Measurements from ENCODE around the gene MDH1.

Gene MDH1

DNA sequence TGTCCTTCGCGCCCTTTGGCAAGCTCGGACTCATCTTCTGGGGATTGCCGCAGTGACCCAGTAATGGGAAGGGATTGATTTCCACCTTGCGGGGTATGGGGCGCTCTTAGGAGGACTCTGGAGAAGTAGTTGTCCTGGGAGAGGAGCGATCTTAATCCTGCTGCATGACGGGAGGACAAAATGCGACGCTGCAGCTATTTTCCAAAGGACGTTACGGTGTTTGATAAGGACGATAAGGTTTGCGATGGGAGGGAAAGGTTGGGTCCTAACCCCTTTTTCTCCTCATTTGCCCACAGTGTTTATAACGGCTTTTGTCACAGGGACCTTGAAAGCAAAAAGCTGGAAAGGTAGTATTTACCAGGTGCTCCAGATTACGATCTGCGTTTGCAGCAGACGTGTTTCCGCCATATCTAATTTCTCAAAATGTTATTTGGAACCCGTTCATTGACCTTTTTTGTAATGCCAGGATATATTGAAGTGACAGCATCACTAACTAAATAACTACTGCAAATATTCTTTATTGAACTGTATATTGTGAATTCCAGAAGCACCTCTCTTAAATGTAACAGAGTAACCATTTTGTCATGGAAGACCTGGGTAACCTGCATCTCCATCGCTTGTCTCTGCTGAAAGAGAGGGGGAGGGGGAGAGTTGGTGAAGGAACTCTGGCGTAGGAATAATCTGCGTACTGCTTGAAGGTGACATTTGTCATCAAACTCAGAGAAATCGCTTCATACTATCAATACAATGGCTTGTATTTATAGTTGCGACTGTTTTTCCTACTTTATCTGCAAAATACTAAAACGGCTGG is 590 bp downstream of the MDH1 start:
- TF ChIP-seq, protein P1, sequence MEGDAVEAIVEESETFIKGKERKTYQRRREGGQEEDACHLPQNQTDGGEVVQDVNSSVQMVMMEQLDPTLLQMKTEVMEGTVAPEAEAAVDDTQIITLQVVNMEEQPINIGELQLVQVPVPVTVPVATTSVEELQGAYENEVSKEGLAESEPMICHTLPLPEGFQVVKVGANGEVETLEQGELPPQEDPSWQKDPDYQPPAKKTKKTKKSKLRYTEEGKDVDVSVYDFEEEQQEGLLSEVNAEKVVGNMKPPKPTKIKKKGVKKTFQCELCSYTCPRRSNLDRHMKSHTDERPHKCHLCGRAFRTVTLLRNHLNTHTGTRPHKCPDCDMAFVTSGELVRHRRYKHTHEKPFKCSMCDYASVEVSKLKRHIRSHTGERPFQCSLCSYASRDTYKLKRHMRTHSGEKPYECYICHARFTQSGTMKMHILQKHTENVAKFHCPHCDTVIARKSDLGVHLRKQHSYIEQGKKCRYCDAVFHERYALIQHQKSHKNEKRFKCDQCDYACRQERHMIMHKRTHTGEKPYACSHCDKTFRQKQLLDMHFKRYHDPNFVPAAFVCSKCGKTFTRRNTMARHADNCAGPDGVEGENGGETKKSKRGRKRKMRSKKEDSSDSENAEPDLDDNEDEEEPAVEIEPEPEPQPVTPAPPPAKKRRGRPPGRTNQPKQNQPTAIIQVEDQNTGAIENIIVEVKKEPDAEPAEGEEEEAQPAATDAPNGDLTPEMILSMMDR (conservative IDR thresholded peaks at IDR 0.05; ENCODE audit: control insufficient read depth, insufficient read depth, low read depth, low read length): no peak
- DNase-seq (ENCODE audit: low read depth): no peak

DNA sequence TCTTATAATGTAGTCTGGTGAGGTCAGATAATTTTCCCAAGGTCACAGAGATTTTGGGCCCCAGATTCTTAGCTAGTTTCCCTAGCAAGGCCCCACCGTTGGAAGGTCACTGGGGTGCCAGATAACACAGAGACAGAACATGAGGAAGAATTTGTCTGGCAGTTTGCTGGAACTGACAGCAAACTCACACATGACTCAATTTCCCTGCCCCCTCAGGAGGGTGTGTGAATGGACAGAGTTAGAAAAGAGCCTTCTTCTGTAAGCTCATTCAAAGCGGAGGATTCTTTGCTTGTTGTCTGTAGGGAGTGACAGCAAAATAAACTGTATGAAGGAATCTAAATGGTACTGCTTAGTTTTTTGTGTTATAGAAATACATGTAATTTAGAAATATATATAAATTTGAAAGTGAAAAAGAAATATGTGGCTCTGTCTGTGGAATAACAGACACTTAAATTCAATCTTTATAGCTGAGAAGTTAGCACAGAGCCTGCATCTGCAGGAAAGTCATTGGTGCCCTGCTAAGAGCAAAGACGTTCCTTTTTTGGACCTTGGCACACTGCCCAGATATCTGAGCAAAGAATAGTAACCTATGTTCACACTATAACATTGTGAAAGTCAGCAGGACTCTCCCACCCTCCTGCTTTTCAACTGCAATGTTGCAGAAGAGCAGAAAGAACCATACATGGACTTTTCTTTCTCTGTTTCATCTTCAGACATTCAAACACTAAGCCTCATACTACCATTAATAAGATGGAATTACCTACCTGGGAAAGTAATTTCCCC is 2.1 kb downstream of the MDH1 start:
- TF ChIP-seq, protein P1 (conservative IDR thresholded peaks at IDR 0.05; ENCODE audit: control insufficient read depth, insufficient read depth, low read depth, low read length): no peak
- DNase-seq (ENCODE audit: low read depth): peak; percentile 33
- no peak overlapping the region for H3K4me3 ChIP-seq (ENCODE audit: control insufficient read depth, low read depth, low read length)

More for the DNA sequence above, 590 bp downstream of the MDH1 start:
- H3K4me3 ChIP-seq (ENCODE audit: control insufficient read depth, low read depth, low read length): peak overlapping the region; percentile 96

DNA sequence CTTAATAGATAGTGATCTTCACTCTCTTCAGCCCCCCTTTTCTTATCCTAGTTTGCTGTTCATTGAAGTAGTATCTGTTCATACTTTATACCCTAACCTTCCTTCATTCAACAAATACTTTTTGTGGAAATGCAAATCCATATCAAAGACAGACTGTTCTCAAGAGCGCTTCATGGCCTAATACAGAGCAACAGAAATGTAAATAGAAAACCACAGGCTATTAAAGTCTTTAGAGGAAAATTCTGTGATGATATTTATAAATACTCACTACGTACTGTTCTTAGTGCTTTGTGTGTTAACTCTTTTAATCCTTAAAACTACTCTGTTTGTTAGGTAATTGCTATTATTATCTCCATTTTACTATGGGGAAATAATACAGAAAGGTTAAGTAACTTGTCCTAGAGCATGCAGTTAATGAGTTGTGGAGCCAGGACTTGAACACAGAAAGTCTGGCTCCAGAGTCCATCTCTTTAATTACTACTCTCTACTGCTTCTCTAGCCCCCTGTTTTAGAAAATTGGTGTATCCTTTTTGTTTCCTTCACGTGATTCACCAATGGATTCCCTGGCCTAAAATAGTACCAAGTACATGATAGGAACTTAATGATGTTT is 2.9 kb downstream of the MDH1 start:
- no peak for DNase-seq (ENCODE audit: low read depth)
- TF ChIP-seq, protein P1 (conservative IDR thresholded peaks at IDR 0.05; ENCODE audit: control insufficient read depth, insufficient read depth, low read depth, low read length): no peak
- no peak overlapping the region for H3K4me3 ChIP-seq (ENCODE audit: control insufficient read depth, low read depth, low read length)

DNA sequence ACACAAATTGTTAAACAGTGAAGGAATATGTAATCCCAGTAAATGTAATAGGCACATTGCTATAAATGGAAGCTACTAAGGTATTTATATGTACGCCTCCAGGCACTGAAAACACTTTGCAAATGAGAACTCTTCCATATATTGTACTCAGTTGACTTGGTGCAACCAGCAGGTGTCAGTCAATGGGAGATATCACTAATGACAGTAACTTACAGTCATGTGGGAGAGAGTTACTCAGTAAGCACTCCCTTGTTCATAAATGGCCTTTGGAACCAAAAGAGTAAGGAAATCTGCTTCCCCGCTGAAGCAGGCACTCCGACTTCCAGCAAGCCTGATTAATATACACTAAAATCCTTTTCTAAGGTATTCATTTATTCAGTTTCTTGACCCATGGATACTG is 5.9 kb downstream of the MDH1 start:
- no peak overlapping the region for H3K4me3 ChIP-seq (ENCODE audit: control insufficient read depth, low read depth, low read length)
- TF ChIP-seq, protein P1 (conservative IDR thresholded peaks at IDR 0.05; ENCODE audit: control insufficient read depth, insufficient read depth, low read depth, low read length): no peak
- DNase-seq (ENCODE audit: low read depth): no peak

DNA sequence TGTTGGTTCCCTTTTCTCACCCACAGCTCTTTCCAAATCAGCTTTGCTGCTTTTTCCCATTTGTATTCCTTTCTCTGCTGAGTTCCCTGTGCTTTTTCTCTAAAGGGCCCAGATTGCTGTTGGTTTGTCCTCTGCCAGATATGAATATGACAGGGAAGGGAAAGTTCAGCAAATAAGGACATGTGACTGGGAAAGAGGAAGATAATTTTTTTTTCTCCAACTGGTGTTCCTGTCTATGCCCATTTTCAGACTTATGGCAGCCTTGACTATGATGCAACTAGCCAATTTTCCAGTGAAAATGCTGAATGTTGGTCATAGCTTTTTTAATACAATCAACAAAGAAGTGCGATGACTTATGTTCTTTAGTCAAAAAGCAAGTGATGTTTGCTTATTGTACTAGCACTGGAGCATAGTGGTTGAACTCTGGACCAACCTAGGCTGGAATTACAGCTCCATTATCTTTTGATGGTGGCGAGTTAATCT is 7.7 kb downstream of the MDH1 start:
- H3K4me3 ChIP-seq (ENCODE audit: control insufficient read depth, low read depth, low read length): no peak overlapping the region
- no peak for DNase-seq (ENCODE audit: low read depth)
- TF ChIP-seq, protein P1 (conservative IDR thresholded peaks at IDR 0.05; ENCODE audit: control insufficient read depth, insufficient read depth, low read depth, low read length): no peak

DNA sequence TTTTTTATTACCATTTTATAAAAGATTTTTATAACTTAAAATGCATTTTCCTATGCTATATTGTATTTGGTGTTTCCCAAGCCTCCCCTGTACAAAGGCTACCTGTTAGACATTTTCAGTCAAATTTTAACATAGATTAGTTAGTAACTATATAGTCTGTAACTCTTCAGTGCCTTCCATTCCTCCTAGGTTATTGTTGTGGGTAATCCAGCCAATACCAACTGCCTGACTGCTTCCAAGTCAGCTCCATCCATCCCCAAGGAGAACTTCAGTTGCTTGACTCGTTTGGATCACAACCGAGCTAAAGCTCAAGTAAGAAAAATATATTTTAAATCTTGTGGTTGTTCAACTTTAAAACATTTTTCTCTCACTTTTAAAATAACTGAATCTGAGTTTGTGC is 10.2 kb downstream of the MDH1 start:
- TF ChIP-seq, protein P1 (conservative IDR thresholded peaks at IDR 0.05; ENCODE audit: control insufficient read depth, insufficient read depth, low read depth, low read length): no peak
- no peak for DNase-seq (ENCODE audit: low read depth)
- H3K4me3 ChIP-seq (ENCODE audit: control insufficient read depth, low read depth, low read length): no peak overlapping the region
